ENCODE data around the gene SRRM2. TPM values are rescaled to one million over a fixed set of nuclear protein-coding genes. Genes with fewer than 3 reads are reported as not detected.

The SRRM2 gene
- total and polyA plus RNA-seq, 9 of the 15 experiments (the other 6 are each of a cell fraction or from before 2014, with no cell fraction given), result 26.7 to 563 (median 81.1) TPM

- no peak overlapping the region for H3K4me3 ChIP-seq
- intact Hi-C loops (cut with micrococcal nuclease), result no loop called here
- H3K27me3 ChIP-seq (ENCODE audit: control insufficient read depth in 2 of 2, insufficient read depth in 2 of 2, low read length in 2 of 2), result peaks cover 5 to 7% of the 10 kb centered on the region in 2 experiments; a peak in 4 of 5 replicates
- ChIA-PET POLR2A (interaction anchor here (0.5 kb wide), 1 partner anchor 203 kb away, joined by 3 read pairs; no protein-coding TSS in a partner anchor), CTCF (ENCODE audit: low intra/inter-chr PET ratio) (no interaction called here)
- H2AFZ ChIP-seq (ENCODE audit: low read depth, low read length), result no peak overlapping the region
- H3K9me1 ChIP-seq (ENCODE audit: control insufficient read depth, insufficient read depth, low read length), result no peaks in the 10 kb centered on the region
- H3K79me2 ChIP-seq (ENCODE audit: control insufficient read depth, insufficient read depth, low read length), result no peaks in the 10 kb centered on the region
- no TSS peak for BruUV-seq (replicated peaks)
- WGBS (ENCODE audit: insufficient coverage, low coverage, missing lambda C conversion rate), result 91% methylated on average over 14 of the region's 16 CpGs
- no peaks in the 10 kb centered on the region for H3K36me3 ChIP-seq (ENCODE audit: control insufficient read depth, insufficient read depth, low read length)
- no peak overlapping the region for H3K4me2 ChIP-seq (ENCODE audit: insufficient read depth, low read length)
- peaks cover 2 to 57% of the 10 kb centered on the region in 2 experiments; a peak in 3 of 5 replicates for H3K4me1 ChIP-seq (replicated peaks in 1 of 2; ENCODE audit: control insufficient read depth in 2 of 2, insufficient read depth in 2 of 2, low read length in 2 of 2)
- no peaks in the 10 kb centered on the region for H3K9me3 ChIP-seq (replicated peaks; ENCODE audit: control insufficient read depth, insufficient read depth, low read depth, low read length)
- peaks cover 4% of the 10 kb centered on the region; the same call in 1 of the 2 replicates for H4K20me1 ChIP-seq (replicated peaks; ENCODE audit: control insufficient read depth, insufficient read depth, low read length)
- ATAC-seq (no peak), FAIRE-seq (no peak), DNase-seq (ENCODE audit: extremely low read depth in 1 of 4, low spot score in 3 of 4) (no peak)
- in situ Hi-C loops (cut with MboI), result no loop called here
- H3K27ac ChIP-seq (ENCODE audit: extremely low read depth, low read depth, low read length), result no peak overlapping the region
- peak overlapping the region in 1 of 2 experiments; percentile 92; a peak in 2 of 4 replicates for H3K9ac ChIP-seq (ENCODE audit: insufficient read depth in 1 of 2, low read depth in 2 of 2, low read length in 2 of 2)
- TF ChIP-seq TEAD2 (tag; IDR thresholded peaks at IDR 0.05), result no peak
- no peak for TF ChIP-seq ZNF134 (CRISPR knock-in tag; conservative IDR thresholded peaks at IDR 0.05)
- TF ChIP-seq, protein P1, sequence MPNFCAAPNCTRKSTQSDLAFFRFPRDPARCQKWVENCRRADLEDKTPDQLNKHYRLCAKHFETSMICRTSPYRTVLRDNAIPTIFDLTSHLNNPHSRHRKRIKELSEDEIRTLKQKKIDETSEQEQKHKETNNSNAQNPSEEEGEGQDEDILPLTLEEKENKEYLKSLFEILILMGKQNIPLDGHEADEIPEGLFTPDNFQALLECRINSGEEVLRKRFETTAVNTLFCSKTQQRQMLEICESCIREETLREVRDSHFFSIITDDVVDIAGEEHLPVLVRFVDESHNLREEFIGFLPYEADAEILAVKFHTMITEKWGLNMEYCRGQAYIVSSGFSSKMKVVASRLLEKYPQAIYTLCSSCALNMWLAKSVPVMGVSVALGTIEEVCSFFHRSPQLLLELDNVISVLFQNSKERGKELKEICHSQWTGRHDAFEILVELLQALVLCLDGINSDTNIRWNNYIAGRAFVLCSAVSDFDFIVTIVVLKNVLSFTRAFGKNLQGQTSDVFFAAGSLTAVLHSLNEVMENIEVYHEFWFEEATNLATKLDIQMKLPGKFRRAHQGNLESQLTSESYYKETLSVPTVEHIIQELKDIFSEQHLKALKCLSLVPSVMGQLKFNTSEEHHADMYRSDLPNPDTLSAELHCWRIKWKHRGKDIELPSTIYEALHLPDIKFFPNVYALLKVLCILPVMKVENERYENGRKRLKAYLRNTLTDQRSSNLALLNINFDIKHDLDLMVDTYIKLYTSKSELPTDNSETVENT (CRISPR knock-in tag; IDR thresholded peaks at IDR 0.05), result no peak
- no peak for TF ChIP-seq ZNF696 (CRISPR knock-in tag; conservative IDR thresholded peaks at IDR 0.05)
- no peak for TF ChIP-seq GATAD2B (IDR thresholded peaks at IDR 0.05; ENCODE audit: borderline replicate concordance)
- TF ChIP-seq PHB2 (IDR thresholded peaks at IDR 0.05; ENCODE audit: low read depth), result no peak
- TF ChIP-seq, protein P2, sequence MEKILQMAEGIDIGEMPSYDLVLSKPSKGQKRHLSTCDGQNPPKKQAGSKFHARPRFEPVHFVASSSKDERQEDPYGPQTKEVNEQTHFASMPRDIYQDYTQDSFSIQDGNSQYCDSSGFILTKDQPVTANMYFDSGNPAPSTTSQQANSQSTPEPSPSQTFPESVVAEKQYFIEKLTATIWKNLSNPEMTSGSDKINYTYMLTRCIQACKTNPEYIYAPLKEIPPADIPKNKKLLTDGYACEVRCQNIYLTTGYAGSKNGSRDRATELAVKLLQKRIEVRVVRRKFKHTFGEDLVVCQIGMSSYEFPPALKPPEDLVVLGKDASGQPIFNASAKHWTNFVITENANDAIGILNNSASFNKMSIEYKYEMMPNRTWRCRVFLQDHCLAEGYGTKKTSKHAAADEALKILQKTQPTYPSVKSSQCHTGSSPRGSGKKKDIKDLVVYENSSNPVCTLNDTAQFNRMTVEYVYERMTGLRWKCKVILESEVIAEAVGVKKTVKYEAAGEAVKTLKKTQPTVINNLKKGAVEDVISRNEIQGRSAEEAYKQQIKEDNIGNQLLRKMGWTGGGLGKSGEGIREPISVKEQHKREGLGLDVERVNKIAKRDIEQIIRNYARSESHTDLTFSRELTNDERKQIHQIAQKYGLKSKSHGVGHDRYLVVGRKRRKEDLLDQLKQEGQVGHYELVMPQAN (IDR thresholded peaks at IDR 0.05; ENCODE audit: borderline replicate concordance), result no peak
- TF ChIP-seq ZBTB26 (CRISPR knock-in tag; IDR thresholded peaks at IDR 0.05), result no peak
- TF ChIP-seq ZBTB8A (IDR thresholded peaks at IDR 0.05; ENCODE audit: partially characterized antibody), result no peak
- no peak for TF ChIP-seq CBX3 (IDR thresholded peaks at IDR 0.05; ENCODE audit: borderline replicate concordance in 1 of 2, low read length in 2 of 2)
- no peak for TF ChIP-seq SRSF1 (IDR thresholded peaks at IDR 0.05; ENCODE audit: low read depth, low read length)
- TF ChIP-seq SMAD3 (CRISPR knock-in tag; conservative IDR thresholded peaks at IDR 0.05), result no peak
- TF ChIP-seq MAFG (tag; conservative IDR thresholded peaks at IDR 0.05), result no peak
- TF ChIP-seq TRIM25 (IDR thresholded peaks at IDR 0.05; ENCODE audit: borderline replicate concordance), result no peak
- TF ChIP-seq IFI16 (CRISPR knock-in tag; IDR thresholded peaks at IDR 0.05), result no peak
These were observed 32.9 kb upstream of the SRRM2 start for GRCh38 chr16:2719328-2720063.
